Measurements from ENCODE around the gene ZNF331.

ZNF331 gene

DNA sequence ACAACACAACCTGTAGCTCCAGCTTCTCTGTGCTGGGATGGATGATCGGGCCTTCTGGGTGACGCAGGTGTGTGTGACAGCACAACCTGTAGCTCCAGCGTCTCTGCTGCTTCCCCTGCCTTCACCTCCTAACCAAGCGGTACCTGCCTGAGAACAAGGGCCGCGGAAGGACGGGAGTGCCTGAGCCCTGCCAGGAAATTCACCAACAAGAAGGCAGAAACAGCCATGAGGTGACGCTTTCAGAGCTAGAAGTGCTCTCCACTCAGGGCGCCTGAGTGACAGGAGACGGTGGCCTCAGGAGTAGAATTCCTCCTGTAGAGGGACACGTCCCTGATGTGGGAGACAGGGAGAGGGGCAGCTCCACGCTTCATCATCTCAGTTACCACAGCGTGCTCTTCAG is 17.4 kb downstream of the ZNF331 start (continued):
- TF ChIP-seq, protein P1, sequence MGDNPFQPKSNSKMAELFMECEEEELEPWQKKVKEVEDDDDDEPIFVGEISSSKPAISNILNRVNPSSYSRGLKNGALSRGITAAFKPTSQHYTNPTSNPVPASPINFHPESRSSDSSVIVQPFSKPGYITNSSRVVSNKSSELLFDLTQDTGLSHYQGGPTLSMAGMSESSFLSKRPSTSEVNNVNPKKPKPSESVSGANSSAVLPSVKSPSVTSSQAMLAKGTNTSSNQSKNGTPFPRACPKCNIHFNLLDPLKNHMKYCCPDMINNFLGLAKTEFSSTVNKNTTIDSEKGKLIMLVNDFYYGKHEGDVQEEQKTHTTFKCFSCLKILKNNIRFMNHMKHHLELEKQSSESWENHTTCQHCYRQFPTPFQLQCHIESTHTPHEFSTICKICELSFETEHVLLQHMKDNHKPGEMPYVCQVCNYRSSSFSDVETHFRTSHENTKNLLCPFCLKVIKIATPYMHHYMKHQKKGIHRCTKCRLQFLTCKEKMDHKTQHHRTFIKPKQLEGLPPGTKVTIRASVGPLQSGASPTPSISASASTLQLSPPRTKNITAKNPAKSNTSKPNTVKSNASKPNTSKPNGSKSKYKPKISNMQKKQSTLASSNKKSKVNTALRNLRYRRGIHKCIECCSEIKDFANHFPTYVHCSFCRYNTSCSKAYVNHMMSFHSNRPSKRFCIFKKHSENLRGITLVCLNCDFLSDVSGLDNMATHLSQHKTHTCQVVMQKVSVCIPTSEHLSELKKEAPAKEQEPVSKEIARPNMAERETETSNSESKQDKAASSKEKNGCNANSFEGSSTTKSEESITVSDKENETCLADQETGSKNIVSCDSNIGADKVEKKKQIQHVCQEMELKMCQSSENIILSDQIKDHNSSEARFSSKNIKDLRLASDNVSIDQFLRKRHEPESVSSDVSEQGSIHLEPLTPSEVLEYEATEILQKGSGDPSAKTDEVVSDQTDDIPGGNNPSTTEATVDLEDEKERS (tag by site-specific recombination; IDR thresholded peaks at IDR 0.05) = no peak
- no peak for TF ChIP-seq ZBTB21 (tag by site-specific recombination; IDR thresholded peaks at IDR 0.05)
- TF ChIP-seq ZNF311 (tag by site-specific recombination; IDR thresholded peaks at IDR 0.05; ENCODE audit: borderline replicate concordance) = no peak
- no peak for TF ChIP-seq INSM2 (tag by site-specific recombination; IDR thresholded peaks at IDR 0.05)

GRCh38 chr19:53571339-53571738 is 33.4 kb downstream of the ZNF331 start:
- peaks cover 55 to 86% of the 10 kb centered on the region in 2 experiments for H3K36me3 ChIP-seq (ENCODE audit: control insufficient read depth in 2 of 2, insufficient read depth in 1 of 2, low read length in 2 of 2)
- no peak for TF ChIP-seq YY2 (tag by site-specific recombination; IDR thresholded peaks at IDR 0.05)
- H3K27ac ChIP-seq (ENCODE audit: extremely low read depth, low read depth, low read length) = no peak overlapping the region

GRCh38 chr19:53576941-53577653 is 39.2 kb downstream of the ZNF331 start:
- ChIA-PET POLR2A (no interaction called here), CTCF (no interaction called here)
- Histone ChIP-seq H3K4me1 (ENCODE audit: control insufficient read depth, insufficient read depth, low read length) (no peaks in the 10 kb centered on the region), H3K27ac (ENCODE audit: extremely low read depth, low read depth, low read length) (no peak overlapping the region), H3K4me3 (ENCODE audit: low read depth, low read length) (no peak overlapping the region), H3K9me3 (ENCODE audit: control insufficient read depth, insufficient read depth, low read depth, low read length) (peaks cover 2% of the 10 kb centered on the region), H3K36me3 (ENCODE audit: control insufficient read depth in 2 of 2, insufficient read depth in 1 of 2, low read length in 2 of 2) (peaks cover 60 to 74% of the 10 kb centered on the region in 2 experiments)
- TF ChIP-seq, protein P2, sequence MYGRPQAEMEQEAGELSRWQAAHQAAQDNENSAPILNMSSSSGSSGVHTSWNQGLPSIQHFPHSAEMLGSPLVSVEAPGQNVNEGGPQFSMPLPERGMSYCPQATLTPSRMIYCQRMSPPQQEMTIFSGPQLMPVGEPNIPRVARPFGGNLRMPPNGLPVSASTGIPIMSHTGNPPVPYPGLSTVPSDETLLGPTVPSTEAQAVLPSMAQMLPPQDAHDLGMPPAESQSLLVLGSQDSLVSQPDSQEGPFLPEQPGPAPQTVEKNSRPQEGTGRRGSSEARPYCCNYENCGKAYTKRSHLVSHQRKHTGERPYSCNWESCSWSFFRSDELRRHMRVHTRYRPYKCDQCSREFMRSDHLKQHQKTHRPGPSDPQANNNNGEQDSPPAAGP (tag by site-specific recombination; IDR thresholded peaks at IDR 0.05) = no peak
- TF ChIP-seq SETDB1 (IDR thresholded peaks at IDR 0.05; ENCODE audit: insufficient read length, low read length) (peak; percentile 85), ZNF274 (IDR thresholded peaks at IDR 0.05; ENCODE audit: low read length) (peak; percentile 58; the same call in 1 of the 2 replicates), ZNF274 (tag by site-specific recombination; IDR thresholded peaks at IDR 0.05; ENCODE audit: borderline replicate concordance) (peak; percentile 91; the same call in 1 of the 2 replicates)

More at GRCh38 chr19:53571339-53571738, 33.4 kb downstream of the ZNF331 start:
- Histone ChIP-seq H3K4me1 (ENCODE audit: control insufficient read depth, insufficient read depth, low read length) (no peaks in the 10 kb centered on the region), H3K9me3 (ENCODE audit: control insufficient read depth, insufficient read depth, low read depth, low read length) (no peaks in the 10 kb centered on the region; the same call in 1 of the 2 replicates), H3K4me3 (ENCODE audit: low read depth, low read length) (no peak overlapping the region)
- ChIA-PET POLR2A (no interaction called here), CTCF (no interaction called here)

- ChIA-PET CTCF (interaction anchor here (0.5 kb wide), 1 partner anchor 18 kb away, joined by 3 read pairs; no protein-coding TSS in a partner anchor), POLR2A (no interaction called here)
- Histone ChIP-seq H3K27ac (ENCODE audit: extremely low read depth, low read depth, low read length) (no peak overlapping the region), H3K4me1 (ENCODE audit: control insufficient read depth, insufficient read depth, low read length) (no peaks in the 10 kb centered on the region), H3K9me3 (ENCODE audit: control insufficient read depth, insufficient read depth, low read depth, low read length) (peaks cover 2% of the 10 kb centered on the region), H3K4me3 (ENCODE audit: low read depth, low read length) (no peak overlapping the region), H3K36me3 (ENCODE audit: control insufficient read depth in 2 of 2, insufficient read depth in 1 of 2, low read length in 2 of 2) (peaks cover 53 to 67% of the 10 kb centered on the region in 2 experiments)
- TF ChIP-seq ZNF248 (tag by site-specific recombination; IDR thresholded peaks at IDR 0.05) (no peak), ATF2 (tag by site-specific recombination; IDR thresholded peaks at IDR 0.05; ENCODE audit: low read depth) (no peak), ZNF596 (tag by site-specific recombination; IDR thresholded peaks at IDR 0.05) (no peak), ZNF549 (tag by site-specific recombination; IDR thresholded peaks at IDR 0.05) (no peak), ZFP69B (tag by site-specific recombination; IDR thresholded peaks at IDR 0.05) (no peak), ZNF184 (tag by site-specific recombination; IDR thresholded peaks at IDR 0.05) (no peak), ZNF37A (tag by site-specific recombination; IDR thresholded peaks at IDR 0.05) (no peak), ZNF660 (tag by site-specific recombination; IDR thresholded peaks at IDR 0.05) (no peak)
- TF ChIP-seq, protein P3, sequence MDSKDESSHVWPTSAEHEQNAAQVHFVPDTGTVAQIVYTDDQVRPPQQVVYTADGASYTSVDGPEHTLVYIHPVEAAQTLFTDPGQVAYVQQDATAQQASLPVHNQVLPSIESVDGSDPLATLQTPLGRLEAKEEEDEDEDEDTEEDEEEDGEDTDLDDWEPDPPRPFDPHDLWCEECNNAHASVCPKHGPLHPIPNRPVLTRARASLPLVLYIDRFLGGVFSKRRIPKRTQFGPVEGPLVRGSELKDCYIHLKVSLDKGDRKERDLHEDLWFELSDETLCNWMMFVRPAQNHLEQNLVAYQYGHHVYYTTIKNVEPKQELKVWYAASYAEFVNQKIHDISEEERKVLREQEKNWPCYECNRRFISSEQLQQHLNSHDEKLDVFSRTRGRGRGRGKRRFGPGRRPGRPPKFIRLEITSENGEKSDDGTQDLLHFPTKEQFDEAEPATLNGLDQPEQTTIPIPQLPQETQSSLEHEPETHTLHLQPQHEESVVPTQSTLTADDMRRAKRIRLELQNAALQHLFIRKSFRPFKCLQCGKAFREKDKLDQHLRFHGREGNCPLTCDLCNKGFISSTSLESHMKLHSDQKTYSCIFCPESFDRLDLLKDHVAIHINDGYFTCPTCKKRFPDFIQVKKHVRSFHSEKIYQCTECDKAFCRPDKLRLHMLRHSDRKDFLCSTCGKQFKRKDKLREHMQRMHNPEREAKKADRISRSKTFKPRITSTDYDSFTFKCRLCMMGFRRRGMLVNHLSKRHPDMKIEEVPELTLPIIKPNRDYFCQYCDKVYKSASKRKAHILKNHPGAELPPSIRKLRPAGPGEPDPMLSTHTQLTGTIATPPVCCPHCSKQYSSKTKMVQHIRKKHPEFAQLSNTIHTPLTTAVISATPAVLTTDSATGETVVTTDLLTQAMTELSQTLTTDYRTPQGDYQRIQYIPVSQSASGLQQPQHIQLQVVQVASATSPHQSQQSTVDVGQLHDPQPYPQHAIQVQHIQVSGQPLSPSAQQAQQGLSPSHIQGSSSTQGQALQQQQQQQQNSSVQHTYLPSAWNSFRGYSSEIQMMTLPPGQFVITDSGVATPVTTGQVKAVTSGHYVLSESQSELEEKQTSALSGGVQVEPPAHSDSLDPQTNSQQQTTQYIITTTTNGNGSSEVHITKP (tag by site-specific recombination; IDR thresholded peaks at IDR 0.05) = no peak
Measured at GRCh38 chr19:53577968-53578367, 40.0 kb downstream of the ZNF331 start.
